Measurements from ENCODE around the gene TOMM20. TPM values are rescaled to one million over a fixed set of nuclear protein-coding genes. Genes with fewer than 3 reads are reported as not detected.

The TOMM20 gene
- total and polyA plus RNA-seq, 9 of the 15 experiments (the other 6 are each of a cell fraction or from before 2014, with no cell fraction given): 70.6 to 334 (median 159) TPM

DNA sequence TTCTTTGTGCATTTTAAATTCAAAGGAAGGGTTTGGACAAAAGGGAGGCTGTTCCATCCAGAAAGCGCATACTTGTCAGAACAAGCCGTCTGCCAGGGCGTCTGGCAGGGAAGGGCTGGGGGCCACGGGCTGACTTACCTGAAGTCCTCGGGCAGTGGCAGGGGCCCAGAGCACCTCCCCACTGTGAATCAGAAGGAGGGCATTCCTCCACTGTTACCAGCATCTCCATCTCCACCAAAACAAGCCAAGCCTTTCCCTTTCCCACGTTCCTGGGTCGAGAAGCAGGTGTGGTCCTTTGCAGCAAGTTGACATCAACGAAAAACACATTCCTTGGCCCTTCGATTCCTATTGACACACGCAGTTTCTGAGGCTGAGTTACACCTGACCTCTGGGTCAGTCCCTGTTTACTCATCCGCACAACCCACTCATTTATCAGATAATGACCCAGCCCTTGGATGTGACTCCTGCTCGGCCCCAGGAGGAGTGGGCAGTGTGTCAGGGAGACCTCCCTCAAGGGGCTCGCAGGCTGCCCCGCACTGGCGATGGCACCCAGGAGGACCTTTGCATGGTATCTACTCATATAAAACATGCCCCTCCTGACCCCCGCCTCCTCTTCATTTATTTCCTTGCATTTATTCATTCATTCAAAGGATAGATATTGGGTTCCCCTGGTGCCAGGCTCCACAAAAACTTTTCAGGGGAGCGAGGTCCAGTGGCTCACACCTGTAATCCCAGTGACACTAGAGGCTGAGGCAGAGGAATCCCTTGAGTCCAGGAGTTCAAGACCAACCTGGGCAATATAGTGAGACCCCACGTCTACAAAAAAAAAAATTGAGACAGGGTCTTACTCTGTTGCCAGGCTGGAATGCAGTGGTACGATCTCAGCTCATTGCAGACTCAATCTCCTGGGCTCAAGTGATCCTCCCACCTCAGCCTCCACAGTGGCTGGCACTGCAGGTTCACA lies 60.2 kb downstream of the TOMM20 start (continued):
- TF ChIP-seq ZBTB33 (CRISPR knock-in tag; IDR thresholded peaks at IDR 0.05): no peak
- no peak for TF ChIP-seq NFXL1 (CRISPR knock-in tag; IDR thresholded peaks at IDR 0.05)
- no peak for TF ChIP-seq ZNF778 (CRISPR knock-in tag; IDR thresholded peaks at IDR 0.05)
- TF ChIP-seq NCOA6 (IDR thresholded peaks at IDR 0.05): no peak
- TF ChIP-seq RFX1 (IDR thresholded peaks at IDR 0.05): no peak
- TF ChIP-seq HOXB6 (CRISPR knock-in tag; IDR thresholded peaks at IDR 0.05; ENCODE audit: borderline replicate concordance): no peak
- TF ChIP-seq CTBP1 (IDR thresholded peaks at IDR 0.05; ENCODE audit: borderline replicate concordance): peak; percentile 46; the same call in 1 of the 2 replicates
- TF ChIP-seq ZEB2 (IDR thresholded peaks at IDR 0.05): peak; percentile 76
- TF ChIP-seq, protein P1, sequence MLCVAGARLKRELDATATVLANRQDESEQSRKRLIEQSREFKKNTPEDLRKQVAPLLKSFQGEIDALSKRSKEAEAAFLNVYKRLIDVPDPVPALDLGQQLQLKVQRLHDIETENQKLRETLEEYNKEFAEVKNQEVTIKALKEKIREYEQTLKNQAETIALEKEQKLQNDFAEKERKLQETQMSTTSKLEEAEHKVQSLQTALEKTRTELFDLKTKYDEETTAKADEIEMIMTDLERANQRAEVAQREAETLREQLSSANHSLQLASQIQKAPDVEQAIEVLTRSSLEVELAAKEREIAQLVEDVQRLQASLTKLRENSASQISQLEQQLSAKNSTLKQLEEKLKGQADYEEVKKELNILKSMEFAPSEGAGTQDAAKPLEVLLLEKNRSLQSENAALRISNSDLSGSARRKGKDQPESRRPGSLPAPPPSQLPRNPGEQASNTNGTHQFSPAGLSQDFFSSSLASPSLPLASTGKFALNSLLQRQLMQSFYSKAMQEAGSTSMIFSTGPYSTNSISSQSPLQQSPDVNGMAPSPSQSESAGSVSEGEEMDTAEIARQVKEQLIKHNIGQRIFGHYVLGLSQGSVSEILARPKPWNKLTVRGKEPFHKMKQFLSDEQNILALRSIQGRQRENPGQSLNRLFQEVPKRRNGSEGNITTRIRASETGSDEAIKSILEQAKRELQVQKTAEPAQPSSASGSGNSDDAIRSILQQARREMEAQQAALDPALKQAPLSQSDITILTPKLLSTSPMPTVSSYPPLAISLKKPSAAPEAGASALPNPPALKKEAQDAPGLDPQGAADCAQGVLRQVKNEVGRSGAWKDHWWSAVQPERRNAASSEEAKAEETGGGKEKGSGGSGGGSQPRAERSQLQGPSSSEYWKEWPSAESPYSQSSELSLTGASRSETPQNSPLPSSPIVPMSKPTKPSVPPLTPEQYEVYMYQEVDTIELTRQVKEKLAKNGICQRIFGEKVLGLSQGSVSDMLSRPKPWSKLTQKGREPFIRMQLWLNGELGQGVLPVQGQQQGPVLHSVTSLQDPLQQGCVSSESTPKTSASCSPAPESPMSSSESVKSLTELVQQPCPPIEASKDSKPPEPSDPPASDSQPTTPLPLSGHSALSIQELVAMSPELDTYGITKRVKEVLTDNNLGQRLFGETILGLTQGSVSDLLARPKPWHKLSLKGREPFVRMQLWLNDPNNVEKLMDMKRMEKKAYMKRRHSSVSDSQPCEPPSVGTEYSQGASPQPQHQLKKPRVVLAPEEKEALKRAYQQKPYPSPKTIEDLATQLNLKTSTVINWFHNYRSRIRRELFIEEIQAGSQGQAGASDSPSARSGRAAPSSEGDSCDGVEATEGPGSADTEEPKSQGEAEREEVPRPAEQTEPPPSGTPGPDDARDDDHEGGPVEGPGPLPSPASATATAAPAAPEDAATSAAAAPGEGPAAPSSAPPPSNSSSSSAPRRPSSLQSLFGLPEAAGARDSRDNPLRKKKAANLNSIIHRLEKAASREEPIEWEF (CRISPR knock-in tag; IDR thresholded peaks at IDR 0.05): no peak
- TF ChIP-seq PHF21A (IDR thresholded peaks at IDR 0.05; ENCODE audit: borderline replicate concordance, low read depth): no peak
- no peak for TF ChIP-seq RB1 (IDR thresholded peaks at IDR 0.05; ENCODE audit: low read depth)
- no peak for TF ChIP-seq TOE1 (IDR thresholded peaks at IDR 0.05; ENCODE audit: borderline replicate concordance)
- TF ChIP-seq TOE1 (CRISPR knock-in tag; IDR thresholded peaks at IDR 0.05; ENCODE audit: borderline replicate concordance, low read depth): no peak
- no peak for TF ChIP-seq RBM39 (optimal IDR thresholded peaks at IDR 0.05; ENCODE audit: low read depth, low read length)
- TF ChIP-seq HDGF (IDR thresholded peaks at IDR 0.05): no peak
- TF ChIP-seq, protein P2, sequence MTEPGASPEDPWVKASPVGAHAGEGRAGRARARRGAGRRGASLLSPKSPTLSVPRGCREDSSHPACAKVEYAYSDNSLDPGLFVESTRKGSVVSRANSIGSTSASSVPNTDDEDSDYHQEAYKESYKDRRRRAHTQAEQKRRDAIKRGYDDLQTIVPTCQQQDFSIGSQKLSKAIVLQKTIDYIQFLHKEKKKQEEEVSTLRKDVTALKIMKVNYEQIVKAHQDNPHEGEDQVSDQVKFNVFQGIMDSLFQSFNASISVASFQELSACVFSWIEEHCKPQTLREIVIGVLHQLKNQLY (CRISPR knock-in tag; conservative IDR thresholded peaks at IDR 0.05): no peak
- no peak for TF ChIP-seq EZH2 (IDR thresholded peaks at IDR 0.05; ENCODE audit: borderline replicate concordance, low read depth, low read length)
- TF ChIP-seq, protein P3, sequence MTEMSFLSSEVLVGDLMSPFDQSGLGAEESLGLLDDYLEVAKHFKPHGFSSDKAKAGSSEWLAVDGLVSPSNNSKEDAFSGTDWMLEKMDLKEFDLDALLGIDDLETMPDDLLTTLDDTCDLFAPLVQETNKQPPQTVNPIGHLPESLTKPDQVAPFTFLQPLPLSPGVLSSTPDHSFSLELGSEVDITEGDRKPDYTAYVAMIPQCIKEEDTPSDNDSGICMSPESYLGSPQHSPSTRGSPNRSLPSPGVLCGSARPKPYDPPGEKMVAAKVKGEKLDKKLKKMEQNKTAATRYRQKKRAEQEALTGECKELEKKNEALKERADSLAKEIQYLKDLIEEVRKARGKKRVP (CRISPR knock-in tag; IDR thresholded peaks at IDR 0.05): no peak
